NCI-H1436 treated with DMSO at 0.1 percent for 48 hours (cell line): ENCODE data around the gene AFF3.
"Not testable (repeated sequence)": the region's sequence is repeated elsewhere in the genome, so short reads cannot be mapped to it uniquely, and the experiment has no call there.

Experiments
- DNase-seq: peaks from one replicate; lab custom pipeline; 2025; lab: John Stamatoyannopoulos, UW

AFF3 gene, protein sequence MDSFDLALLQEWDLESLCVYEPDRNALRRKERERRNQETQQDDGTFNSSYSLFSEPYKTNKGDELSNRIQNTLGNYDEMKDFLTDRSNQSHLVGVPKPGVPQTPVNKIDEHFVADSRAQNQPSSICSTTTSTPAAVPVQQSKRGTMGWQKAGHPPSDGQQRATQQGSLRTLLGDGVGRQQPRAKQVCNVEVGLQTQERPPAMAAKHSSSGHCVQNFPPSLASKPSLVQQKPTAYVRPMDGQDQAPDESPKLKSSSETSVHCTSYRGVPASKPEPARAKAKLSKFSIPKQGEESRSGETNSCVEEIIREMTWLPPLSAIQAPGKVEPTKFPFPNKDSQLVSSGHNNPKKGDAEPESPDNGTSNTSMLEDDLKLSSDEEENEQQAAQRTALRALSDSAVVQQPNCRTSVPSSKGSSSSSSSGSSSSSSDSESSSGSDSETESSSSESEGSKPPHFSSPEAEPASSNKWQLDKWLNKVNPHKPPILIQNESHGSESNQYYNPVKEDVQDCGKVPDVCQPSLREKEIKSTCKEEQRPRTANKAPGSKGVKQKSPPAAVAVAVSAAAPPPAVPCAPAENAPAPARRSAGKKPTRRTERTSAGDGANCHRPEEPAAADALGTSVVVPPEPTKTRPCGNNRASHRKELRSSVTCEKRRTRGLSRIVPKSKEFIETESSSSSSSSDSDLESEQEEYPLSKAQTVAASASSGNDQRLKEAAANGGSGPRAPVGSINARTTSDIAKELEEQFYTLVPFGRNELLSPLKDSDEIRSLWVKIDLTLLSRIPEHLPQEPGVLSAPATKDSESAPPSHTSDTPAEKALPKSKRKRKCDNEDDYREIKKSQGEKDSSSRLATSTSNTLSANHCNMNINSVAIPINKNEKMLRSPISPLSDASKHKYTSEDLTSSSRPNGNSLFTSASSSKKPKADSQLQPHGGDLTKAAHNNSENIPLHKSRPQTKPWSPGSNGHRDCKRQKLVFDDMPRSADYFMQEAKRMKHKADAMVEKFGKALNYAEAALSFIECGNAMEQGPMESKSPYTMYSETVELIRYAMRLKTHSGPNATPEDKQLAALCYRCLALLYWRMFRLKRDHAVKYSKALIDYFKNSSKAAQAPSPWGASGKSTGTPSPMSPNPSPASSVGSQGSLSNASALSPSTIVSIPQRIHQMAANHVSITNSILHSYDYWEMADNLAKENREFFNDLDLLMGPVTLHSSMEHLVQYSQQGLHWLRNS (N-terminal part only)

DNA sequence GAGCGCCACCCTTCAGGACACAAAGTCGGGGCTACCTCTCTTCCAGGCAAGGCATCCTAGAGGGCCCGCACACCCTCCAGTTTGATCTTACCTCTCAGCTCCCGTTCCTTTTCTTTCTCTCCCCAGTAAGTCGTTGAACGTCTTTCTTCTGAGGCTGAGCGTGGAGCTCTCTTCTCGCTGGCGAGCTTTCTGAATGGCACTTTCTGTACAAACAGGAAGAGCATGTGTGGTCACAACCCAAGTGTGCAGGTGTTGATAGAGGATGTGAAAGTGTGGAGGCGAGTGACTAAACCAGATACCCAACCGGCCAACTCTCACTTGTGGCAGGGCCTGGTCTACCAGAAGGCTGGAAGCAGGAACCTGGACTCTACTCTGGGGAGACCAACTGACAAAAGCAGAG, at the start of gene AFF3:
Gene AFF3 (minus strand): TSS at position 198 of the 400 bp plus-strand sequence. CDS start 38,136 bp downstream, outside the sequence.
- no peak for DNase-seq

DNA sequence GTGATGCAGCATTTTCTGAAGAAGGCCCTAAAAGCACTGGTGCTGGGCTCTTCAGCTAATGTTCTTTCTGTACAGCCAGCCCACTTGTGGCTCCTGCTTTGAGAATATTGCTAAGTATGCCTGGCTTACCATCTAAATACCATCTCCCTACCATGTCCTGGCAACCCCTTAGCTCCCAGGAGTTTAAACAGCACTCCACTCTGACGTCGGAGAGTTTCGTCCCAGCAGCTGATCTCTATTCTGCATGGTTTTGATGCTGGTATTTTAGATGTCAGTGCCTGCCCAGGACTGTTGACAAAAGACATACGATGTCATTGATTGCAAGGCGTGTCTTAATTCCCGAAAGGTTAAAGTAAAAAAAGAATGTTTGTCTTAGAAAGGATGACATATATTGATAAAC, 47.0 kb upstream of the AFF3 start:
- no peak for DNase-seq

DNA sequence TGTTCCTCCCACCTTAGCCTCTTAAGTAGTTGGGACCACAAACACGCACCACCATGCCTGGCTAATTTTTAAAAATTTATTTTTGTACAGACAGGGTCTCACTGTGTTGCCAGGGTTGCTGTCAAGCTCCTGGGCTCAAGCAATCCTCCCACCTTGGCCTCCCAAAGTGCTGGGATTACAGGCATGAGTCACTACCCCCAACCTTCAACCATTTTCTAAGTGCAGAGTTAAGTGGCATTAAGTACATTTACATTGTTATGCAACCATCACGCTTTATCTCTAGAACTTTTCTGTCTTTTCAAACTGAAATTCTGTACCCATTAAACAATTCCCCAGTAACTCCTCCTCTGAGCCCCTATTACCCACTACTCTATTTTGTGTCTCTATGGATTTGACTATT, 45.9 kb upstream of the AFF3 start:
- no peak for DNase-seq

DNA sequence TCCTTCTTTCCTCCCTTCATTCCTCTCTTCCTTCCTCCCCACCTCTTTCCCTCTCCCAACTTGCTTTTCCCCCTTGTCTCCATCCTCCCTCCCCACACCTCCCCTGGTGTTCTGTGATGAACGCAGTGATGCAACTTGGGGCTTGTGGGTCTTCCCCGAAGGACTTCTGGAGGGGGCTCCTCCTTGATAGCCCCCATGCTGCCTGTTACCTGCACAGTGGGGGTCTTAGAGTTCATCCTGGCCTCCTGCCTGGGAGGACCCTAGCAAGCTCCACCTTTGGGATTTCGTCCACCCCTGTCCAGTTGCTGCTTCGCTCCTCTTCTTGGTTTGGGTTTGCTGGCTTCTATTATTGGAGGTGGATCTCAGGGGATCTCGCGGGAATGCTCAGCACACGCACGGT, 43.7 kb upstream of the AFF3 start:
- no peak for DNase-seq

DNA sequence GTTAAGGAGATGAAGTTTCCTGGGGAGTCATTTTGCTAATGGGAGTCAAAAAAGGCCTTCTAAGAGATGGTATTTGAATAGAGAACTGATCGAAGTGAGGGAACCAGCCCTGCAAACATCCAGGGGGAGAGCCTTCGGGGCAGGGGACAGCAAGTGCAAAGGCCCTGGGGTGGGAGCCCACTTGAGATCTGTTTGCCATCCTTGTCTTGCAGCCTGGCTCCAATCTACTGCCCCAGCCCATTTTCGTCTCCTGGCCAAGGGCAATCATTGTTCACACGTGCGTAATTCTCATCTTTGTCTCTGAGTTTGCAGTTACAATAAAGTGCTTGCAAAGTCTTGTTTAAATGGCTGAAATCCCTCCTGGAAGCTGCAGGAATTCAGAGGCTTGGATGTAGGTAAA, 43.1 kb upstream of the AFF3 start:
- DNase-seq = no peak

DNA sequence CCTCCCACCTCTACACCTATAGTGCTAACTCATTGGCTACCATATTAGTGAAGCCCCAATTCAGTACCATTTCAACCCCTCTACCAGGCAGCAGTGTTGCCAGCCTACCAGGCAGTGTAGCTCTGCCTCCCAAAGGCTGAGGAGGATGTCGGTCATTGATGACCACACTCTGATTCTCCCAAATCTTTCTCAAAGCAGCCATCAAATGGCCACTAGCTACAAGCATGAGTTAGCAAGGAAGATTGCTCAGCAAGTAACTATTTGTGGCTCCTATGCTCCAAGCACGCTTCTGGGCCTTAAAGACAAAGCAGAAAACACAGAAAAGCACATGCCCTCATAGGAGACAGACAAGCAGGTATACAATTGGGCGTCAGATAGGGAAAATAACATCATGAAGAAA, 42.7 kb upstream of the AFF3 start:
- DNase-seq = no peak

DNA sequence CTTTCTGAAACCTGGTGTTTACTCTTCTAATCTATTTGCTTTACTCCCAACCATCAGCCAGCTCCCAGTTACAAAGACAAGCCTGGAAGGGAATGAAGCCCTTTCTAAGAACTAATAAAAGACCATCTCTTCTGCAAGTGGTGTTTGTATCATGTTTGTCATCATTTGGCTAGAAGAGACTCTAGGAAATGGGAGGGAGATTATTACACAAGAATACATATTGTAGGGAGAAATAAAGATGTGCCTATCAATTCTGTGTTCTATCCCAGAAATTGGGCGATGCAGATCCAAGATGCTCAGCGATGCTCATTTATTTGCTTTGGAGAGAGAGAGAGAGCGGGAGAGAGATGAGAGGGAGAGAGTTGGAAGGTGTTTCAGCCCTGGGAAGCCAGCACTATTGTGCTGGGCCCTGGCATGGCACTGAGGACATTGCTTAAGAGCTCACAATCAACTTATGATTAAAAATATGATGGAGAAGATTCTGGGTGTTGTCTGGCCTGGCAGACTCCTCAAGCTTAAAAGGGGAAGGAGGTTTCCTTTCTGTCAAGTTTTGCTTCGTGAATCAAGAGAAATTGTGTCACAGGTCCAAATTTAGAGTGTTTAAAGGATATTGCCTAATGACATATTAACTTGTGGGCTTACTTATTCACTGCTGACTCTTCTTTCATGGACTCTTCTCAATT, 41.8 kb upstream of the AFF3 start:
- DNase-seq = no peak

DNA sequence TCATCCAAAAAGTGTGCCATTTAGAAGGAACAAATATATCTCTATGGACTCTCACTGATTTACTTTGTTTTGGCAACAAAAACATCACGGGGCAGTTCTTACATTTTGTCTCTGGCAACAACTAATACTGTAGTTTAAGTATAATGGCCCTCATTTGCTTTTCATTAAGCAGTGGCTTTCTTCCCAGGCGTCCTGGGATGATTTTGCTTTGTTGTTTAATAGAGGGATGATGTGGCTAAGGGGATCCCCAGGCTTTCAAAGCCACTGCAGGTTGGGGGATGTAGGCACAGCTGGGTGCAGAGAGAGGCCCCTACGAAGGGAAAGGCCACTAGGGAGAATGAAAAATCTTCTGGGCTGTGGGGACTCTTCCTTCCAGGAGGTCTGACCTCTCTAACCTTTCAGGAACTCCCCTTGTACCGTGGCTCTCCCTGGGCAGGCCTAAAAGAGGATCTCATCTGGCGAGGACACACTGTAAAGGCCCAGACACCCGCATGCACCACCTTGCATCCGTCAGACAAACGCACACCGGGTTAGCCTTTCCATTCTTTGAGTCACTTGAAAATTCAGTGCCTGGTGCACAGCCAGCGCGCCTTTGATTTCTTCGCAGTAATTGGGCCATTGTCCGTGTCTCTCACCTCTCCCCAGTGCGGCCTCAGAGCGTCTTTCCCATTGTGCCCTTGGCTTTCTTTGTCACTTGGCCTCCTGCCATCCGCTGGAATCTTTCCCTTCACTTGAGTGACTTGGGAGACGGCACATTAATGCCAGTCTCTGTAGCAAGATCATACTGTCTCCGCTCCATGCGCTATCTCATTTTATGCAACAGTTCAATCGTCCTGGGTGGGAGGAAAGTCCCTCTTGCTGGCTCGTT, 40.3 kb upstream of the AFF3 start:
- no peak for DNase-seq

DNA sequence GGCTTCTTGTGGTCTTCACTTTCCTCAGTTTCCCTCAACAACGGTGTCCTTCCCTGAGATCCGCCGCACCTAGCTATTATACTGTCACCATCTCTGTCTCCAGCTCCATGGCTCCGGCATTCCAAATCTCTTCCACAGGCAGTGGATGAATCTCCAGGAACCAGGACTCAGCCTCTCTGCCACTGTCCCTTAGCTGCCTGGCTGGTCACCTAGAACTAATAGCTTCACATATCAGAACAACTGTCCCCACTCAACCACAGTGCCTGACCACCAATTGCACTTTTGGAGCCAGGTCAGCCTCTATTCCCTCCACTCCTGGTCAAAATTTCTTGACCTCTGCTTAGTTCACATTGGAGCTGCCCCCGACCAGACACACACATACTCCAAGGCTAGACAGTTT, 38.1 kb upstream of the AFF3 start:
- DNase-seq = no peak

DNA sequence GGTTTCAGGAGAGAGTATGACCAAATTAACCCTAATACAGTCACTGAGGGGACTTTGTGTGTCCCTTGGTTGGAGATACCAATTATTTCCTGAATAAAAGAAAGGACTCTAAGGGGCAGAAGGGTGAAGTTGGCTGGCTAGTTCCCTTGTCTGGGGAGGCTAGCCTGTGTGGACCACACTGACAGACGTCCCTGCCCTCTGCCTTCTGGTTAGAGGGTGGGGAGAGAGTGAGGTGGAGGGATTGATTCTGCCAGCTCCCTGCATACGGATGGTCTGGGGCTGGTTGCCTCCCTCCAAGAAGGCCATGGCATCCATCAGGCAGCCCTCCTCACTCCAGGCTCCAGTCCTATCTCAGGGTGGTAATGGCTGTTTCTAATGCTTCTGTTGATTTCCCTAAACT, 37.4 kb upstream of the AFF3 start:
- DNase-seq = no peak

DNA sequence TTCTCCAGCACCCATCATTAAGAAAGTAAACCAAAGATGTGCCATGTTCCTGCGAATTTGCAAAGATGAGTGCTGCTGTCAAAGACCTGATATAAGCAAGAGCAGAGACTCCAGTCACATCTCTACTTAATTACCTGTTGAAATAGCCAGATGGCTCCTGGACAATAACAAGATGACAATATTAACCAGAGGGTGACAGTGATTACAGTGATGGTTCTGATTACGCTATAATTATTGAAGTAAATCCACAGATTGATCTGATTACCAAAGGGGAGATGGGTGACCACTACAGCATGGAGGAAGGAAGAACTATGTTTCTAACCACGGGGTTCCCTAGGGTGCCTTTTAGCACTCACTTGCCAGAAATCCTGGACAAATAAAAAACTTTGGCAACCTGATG, 36.5 kb upstream of the AFF3 start:
- DNase-seq = no peak

DNA sequence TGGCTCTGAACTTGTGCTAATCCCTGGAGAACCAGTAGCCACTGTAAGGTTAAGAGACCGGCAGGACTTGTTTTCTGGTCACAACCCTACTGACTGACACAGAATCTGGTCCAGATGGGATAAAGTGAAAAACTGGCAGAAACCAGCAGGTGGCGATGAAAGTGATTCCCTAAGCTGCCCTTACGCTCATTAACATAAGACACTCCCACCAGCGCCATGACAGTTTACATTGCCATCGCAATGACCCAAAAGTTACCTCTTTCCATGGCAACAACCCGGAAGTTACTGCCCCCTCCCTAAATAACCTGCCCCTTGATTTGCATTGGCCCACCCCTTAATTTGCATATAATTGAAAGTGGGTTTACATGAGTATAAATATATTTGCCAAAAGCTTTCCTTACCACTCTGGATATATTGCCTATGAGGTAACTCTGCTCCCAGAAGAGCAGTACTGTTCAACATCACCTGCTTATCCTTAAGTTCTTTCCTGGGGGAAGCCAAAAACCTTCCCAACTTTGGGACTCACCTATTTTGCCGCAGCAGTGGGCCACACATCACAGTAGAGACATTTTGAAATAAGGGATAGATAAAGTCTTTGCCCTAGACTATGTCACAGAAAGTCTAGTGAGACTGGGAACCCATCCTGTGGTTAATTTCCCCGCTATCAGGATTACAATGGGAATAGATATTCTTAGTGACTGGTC, 35.8 kb upstream of the AFF3 start:
- no peak for DNase-seq

DNA sequence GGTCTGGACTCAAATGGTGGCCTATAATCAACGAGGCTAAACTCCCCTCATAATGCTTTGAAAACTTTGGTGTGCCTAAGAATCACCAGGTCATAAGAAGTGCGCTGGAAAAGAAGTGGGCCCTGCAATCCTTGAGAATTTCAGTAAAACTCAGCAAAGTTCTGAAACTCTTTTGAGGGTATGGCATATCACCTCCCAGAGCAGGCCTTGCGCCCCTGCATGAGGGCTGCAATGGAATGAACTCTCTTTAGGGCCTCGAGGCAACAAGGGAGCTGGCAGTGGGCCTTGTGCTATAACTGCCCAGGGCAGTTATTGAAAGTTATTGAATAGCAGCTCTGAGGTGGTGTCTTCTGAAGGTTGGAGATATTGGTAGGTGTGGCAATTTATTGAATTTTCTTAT, 34.5 kb upstream of the AFF3 start:
- no peak for DNase-seq

DNA sequence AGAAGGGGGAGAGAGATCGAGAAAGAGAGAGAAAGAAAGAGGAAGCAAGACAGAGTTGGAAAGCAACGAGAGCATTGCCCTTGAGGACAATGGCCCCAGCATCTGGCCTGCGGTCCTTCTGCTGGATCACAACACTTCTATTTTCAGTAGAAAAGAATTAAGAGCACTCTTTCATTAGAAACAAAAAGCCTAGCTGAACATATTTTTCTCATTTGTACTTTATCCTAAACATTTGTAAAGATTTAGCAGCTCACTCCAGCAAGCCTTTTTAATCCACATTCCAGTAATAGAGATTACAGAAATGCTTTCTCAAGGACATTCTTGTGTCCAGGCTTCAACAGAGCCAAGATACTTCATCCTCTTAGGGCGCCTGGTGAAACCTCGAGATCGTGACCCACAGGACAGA, 31.6 kb upstream of the AFF3 start:
- no peak for DNase-seq

DNA sequence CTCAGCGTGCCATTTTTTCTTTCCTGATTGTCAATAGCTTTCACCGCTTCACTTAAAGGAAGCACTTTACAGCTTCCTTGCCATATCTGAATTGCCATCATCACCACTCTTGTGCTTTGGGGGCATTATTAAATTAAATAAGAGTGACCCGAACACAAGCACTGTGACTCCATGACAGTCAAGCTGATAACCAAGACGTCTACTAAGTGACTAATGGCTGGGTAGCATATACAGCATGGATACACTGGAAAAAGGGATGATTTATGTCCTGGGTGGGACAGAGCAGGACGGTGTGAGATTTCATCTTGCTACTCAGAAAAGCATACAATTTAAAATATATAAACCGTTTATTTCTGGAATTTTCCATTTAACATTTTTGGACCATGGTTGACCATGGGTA, 24.3 kb upstream of the AFF3 start:
- DNase-seq = no peak

DNA sequence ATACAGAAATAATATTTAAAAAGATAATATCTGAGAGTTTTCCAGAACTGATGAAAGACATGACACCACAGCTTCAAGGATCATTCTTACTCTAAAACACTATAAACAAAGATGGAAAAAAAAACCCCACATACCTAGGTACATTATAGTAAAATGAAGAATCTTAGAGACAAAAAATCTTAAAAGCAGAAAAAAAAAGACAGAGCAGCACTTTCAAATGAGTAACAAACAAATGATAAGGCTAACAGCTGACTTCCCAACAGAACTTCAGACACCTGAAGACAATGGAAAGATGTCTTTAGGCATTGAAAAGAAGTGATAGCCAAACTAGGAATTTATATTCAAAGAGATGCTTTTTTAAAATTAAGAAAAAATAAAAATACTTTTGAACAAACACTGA, 21.2 kb upstream of the AFF3 start:
- no peak for DNase-seq

DNA sequence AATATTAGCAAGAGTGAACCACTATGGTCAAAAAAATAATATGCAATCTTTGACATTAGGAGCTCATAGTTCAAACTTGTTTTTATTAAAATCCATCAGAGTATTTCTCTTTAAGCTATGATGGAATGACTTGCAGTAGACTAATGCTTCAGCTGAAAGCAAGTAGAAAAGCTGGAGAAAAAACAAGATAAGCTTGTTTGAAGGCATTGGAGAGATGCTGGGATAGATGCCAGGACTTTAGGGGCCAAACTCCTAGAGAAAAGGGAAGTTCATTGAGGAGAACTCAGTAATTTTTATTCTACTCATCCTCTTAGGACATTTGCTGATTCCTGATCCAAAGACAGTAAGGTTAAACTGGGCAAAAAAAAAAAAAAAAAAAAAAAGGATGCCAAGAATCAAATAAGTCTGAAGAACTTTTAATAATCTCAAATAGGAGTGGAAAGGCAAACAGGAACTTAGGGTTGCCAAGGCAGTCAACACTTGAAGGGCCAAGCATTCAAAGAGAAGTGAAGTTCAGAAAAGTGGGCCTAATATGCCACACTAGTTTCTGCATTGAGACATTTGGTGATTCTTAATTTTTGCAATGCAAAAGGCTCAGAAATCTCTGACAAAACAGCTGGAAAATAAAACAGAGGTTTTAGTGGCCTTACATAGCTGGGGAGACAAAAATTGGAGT, 19.7 kb upstream of the AFF3 start:
- DNase-seq = no peak

DNA sequence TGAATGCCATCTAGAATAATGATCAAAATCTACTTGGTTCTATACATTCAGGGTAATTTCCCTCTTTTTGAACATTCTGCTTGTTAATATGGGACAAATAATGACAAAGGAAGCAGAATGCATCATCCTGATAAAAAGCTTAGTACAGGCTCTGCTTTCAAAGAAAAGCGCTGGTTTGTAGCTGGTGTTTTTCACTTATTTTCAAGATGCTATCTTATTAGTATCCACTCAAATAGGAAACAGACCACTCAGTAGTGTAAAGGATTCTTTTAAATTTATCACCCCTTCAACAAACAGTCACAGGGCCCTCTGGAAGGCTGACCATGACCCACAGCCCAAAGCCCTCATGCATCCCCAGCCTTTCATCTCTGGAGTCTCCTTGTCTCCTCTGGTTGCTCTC, 18.0 kb upstream of the AFF3 start:
- no peak for DNase-seq

DNA sequence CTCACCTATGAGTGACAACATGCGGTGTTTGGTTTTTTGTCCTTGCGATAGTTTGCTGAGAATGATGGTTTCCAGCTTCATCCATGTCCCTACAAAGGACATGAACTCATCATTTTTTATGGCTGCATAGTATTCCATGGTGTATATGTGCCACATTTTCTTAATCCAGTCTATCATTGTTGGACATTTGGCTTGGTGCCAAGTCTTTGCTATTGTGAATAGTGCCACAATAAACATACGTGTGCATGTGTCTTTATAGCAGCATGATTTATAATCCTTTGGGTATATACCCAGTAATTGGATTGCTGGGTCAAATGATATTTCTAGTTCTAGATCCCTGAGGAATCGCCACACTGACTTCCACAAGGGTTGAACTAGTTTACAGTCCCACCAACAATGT, 9.4 kb upstream of the AFF3 start:
- not testable (repeated sequence) for DNase-seq

DNA sequence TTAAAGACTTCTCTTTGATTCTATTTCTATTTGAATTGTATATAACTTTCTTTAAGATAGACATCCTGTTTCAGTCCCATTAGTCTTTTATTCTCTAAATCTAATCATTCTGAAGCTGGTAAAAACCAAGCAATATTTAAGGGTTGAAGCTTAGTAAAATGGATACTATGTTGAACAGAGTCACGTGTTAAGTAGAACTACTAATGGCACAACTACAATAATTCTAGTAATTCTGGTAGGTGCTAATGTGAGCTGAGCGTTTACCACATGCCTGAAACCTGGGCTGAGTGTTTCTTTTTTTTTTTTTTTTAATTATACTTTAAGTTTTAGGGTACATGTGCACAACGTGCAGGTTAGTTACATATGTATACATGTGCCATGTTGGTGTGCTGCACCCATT, 8.9 kb upstream of the AFF3 start:
- DNase-seq = no peak
